NB4 (cell line): Measurements from ENCODE around the gene PCSK4.

Experiments
- CTCF ChIP-seq: IDR thresholded peaks from one replicate; pipeline ENCODE4 v1.5.1; 2012; ENCODE audit warnings: low read depth, low read length
- MAX ChIP-seq: IDR thresholded peaks from 2 replicates; pipeline ENCODE4 v1.6.1; 2011; ENCODE audit warnings: low read depth, low read length
- MYC ChIP-seq: IDR thresholded peaks from 2 replicates; pipeline ENCODE4 v1.6.1; 2011; ENCODE audit warnings: low read depth, low read length
- POLR2A ChIP-seq: IDR thresholded peaks from 2 replicates; pipeline ENCODE4 v1.6.1; 2011; ENCODE audit warnings: mild to moderate bottlenecking; ENCODE audit not compliant: insufficient read length; ENCODE audit errors: extremely low read depth

- TF ChIP-seq CTCF (no peak), POLR2A (no peak), MYC (no peak), MAX (no peak)
Observed at GRCh38 chr19:1511318-1512317, 21.5 kb upstream of the PCSK4 start.
